Thymus (tissue), 14 donors: ENCODE measurements around the gene CSMD2. TPM values are rescaled to one million over a fixed set of nuclear protein-coding genes. Genes with fewer than 3 reads are reported as not detected.

Experiments
- DNase-seq, 9 donors: peaks; one replicate each; pipeline ENCODE4 v3.0.0-alpha.2; 2013; ENCODE audit warnings: low spot score in 9 of 9, low read depth in 6 of 9, missing footprints in 1 of 9
- H3K27ac ChIP-seq, 2 donors: one replicate each; pipeline ENCODE4 v1.5.1; 2013; ENCODE audit warnings: control low read depth in 1 of 2, low read depth in 1 of 2, low read length in 1 of 2, mild to moderate bottlenecking in 1 of 2, moderate library complexity in 1 of 2
- H3K27me3 ChIP-seq, 2 donors: one replicate each; pipeline ENCODE4 v1.5.1; 2013; ENCODE audit warnings: low read length in 1 of 2; ENCODE audit not compliant: control insufficient read depth in 2 of 2, insufficient read depth in 1 of 2
- H3K36me3 ChIP-seq, 2 donors: one replicate each; pipeline ENCODE4 v1.5.1; 2013; ENCODE audit warnings: low read length in 1 of 2, mild to moderate bottlenecking in 1 of 2, moderate library complexity in 1 of 2; ENCODE audit not compliant: control insufficient read depth in 2 of 2, insufficient read depth in 2 of 2
- H3K4me1 ChIP-seq, 2 donors: one replicate each; pipeline ENCODE4 v1.5.1; 2013; ENCODE audit warnings: low read length in 2 of 2; ENCODE audit not compliant: control insufficient read depth in 2 of 2, insufficient read depth in 2 of 2
- H3K4me3 ChIP-seq, 2 donors: one replicate each; pipeline ENCODE4 v1.5.1; 2013; ENCODE audit warnings: low read length in 2 of 2, control low read depth in 1 of 2, mild to moderate bottlenecking in 1 of 2
- H3K9me3 ChIP-seq, 2 donors: one replicate each; pipeline ENCODE4 v1.5.1; 2013; ENCODE audit warnings: low read length in 1 of 2, mild to moderate bottlenecking in 1 of 2; ENCODE audit not compliant: control insufficient read depth in 2 of 2, insufficient read depth in 1 of 2
- WGBS: extraction: QIAGEN DNeasy Blood & Tissue Kit; methylation state at CpG from one replicate; pipeline ENCODE4 v1.1.7; 2013; 5-methylcytosine and 5-hydroxymethylcytosine counted together
- long read RNA-seq, 10 donors: transcript quantifications; one replicate each; lab custom pipeline, GENCODE V29; 2026
- polyA plus RNA-seq: library from polyadenylated mRNA; stranded (reverse); fragments of 200-250 nt; gene quantifications from one replicate; pipeline ENCODE4 v1.2.3, GENCODE V29; 2013
- total RNA-seq: library from RNA; stranded (reverse); fragments of 120-200 nt; gene quantifications from one replicate; pipeline ENCODE4 v1.2.4, GENCODE V29; 2013
- donor health status: healthy.

The CSMD2 gene
- 0.14 TPM for total RNA-seq
- polyA plus RNA-seq, result 0.14 TPM
- long read RNA-seq, donor 1, result 0 reads
- long read RNA-seq, donor 2, result 0 reads
- long read RNA-seq, donor 3, result 0 reads
- long read RNA-seq, donor 4, result 0 reads
- long read RNA-seq, donor 5, result 0 reads
- long read RNA-seq, donor 6, result 0 reads
- long read RNA-seq, donor 7, result 0 reads
- long read RNA-seq, donor 8, result 0 reads
- long read RNA-seq, donor 9, result 0 reads
- long read RNA-seq, donor 10, result 0 reads

GRCh38 chr1:34164771-34165391, at the start of gene CSMD2:
Gene CSMD2, minus strand, starts transcription at chr1:34165230. Its CDS starts 133 bp downstream, at chr1:34165097.
- peaks cover 60 to 89% of the 10 kb centered on the region in 2 donors for H3K27me3 ChIP-seq
- no peak within 1 kb of the TSS for H3K4me3 ChIP-seq
- 2% methylated on average over 78 of the region's 78 CpGs for WGBS
- no peak within 1 kb of the TSS for H3K27ac ChIP-seq
- no peak for DNase-seq
- no peaks in the 10 kb centered on the region for H3K9me3 ChIP-seq
- no peaks in the 10 kb centered on the region for H3K36me3 ChIP-seq
- H3K4me1 ChIP-seq, result no peaks in the 10 kb centered on the region

GRCh38 chr1:34213956-34214355, 48.9 kb upstream of the CSMD2 start:
- Histone ChIP-seq H3K27me3 (no peaks in the 10 kb centered on the region), H3K36me3 (no peaks in the 10 kb centered on the region), H3K4me3 (no peak overlapping the region), H3K27ac (no peak overlapping the region), H3K9me3 (no peaks in the 10 kb centered on the region), H3K4me1 (no peaks in the 10 kb centered on the region)
- 56% methylated on average over 3 of the region's 3 CpGs for WGBS
- no peak for DNase-seq

GRCh38 chr1:34212673-34213072, 47.6 kb upstream of the CSMD2 start:
- H3K4me1 ChIP-seq, result no peaks in the 10 kb centered on the region
- no peaks in the 10 kb centered on the region for H3K36me3 ChIP-seq
- no peak overlapping the region for H3K4me3 ChIP-seq
- H3K27me3 ChIP-seq, result no peaks in the 10 kb centered on the region
- H3K27ac ChIP-seq, result no peak overlapping the region
- H3K9me3 ChIP-seq, result no peaks in the 10 kb centered on the region
- no peak for DNase-seq
- 86% methylated on average over 4 of the region's 4 CpGs for WGBS

GRCh38 chr1:34199927-34200326, 34.9 kb upstream of the CSMD2 start:
- Histone ChIP-seq H3K27me3 (no peaks in the 10 kb centered on the region), H3K27ac (no peak overlapping the region), H3K9me3 (no peaks in the 10 kb centered on the region), H3K36me3 (no peaks in the 10 kb centered on the region), H3K4me3 (no peak overlapping the region), H3K4me1 (no peaks in the 10 kb centered on the region)
- DNase-seq, result no peak
- 93% methylated on average over 1 of the region's 1 CpG for WGBS

- Histone ChIP-seq H3K9me3 (no peaks in the 10 kb centered on the region), H3K36me3 (no peaks in the 10 kb centered on the region), H3K4me3 (no peak overlapping the region), H3K4me1 (no peaks in the 10 kb centered on the region), H3K27me3 (peaks cover 0 to 3% of the 10 kb centered on the region in 2 donors), H3K27ac (no peak overlapping the region)
- WGBS, result 67% methylated on average over 3 of the region's 3 CpGs
- DNase-seq, result no peak
These were observed 27.6 kb upstream of the CSMD2 start for GRCh38 chr1:34192621-34193020.

- H3K4me3 ChIP-seq, result no peak overlapping the region
- no peaks in the 10 kb centered on the region for H3K4me1 ChIP-seq
- 70% methylated on average over 2 of the region's 2 CpGs for WGBS
- no peaks in the 10 kb centered on the region for H3K36me3 ChIP-seq
- H3K27ac ChIP-seq, result no peak overlapping the region
- H3K27me3 ChIP-seq, result peaks cover 0 to 3% of the 10 kb centered on the region in 2 donors
- no peaks in the 10 kb centered on the region for H3K9me3 ChIP-seq
- no peak for DNase-seq
These were observed 25.7 kb upstream of the CSMD2 start for GRCh38 chr1:34190692-34191091.

- no peak for DNase-seq
- no peaks in the 10 kb centered on the region for H3K9me3 ChIP-seq
- no peak overlapping the region for H3K4me3 ChIP-seq
- no peaks in the 10 kb centered on the region for H3K36me3 ChIP-seq
- no peak overlapping the region for H3K27ac ChIP-seq
- peaks cover 0 to 3% of the 10 kb centered on the region in 2 donors for H3K27me3 ChIP-seq
- 48% methylated on average over 4 of the region's 4 CpGs for WGBS
- no peaks in the 10 kb centered on the region for H3K4me1 ChIP-seq
These were observed 24.0 kb upstream of the CSMD2 start for GRCh38 chr1:34188985-34189384.

- Histone ChIP-seq H3K9me3 (no peaks in the 10 kb centered on the region), H3K4me1 (no peaks in the 10 kb centered on the region), H3K4me3 (no peak overlapping the region), H3K27ac (no peak overlapping the region), H3K36me3 (no peaks in the 10 kb centered on the region), H3K27me3 (peaks cover 0 to 3% of the 10 kb centered on the region in 2 donors)
- no peak for DNase-seq
- 14% methylated on average over 8 of the region's 8 CpGs for WGBS
These were observed 23.4 kb upstream of the CSMD2 start for GRCh38 chr1:34188418-34188817.

- Histone ChIP-seq H3K4me3 (no peak overlapping the region), H3K4me1 (no peaks in the 10 kb centered on the region), H3K27ac (no peak overlapping the region), H3K27me3 (peaks cover 0 to 3% of the 10 kb centered on the region in 2 donors), H3K9me3 (no peaks in the 10 kb centered on the region), H3K36me3 (no peaks in the 10 kb centered on the region)
- DNase-seq, result no peak
- 81% methylated on average over 12 of the region's 12 CpGs for WGBS
These were observed 21.9 kb upstream of the CSMD2 start for GRCh38 chr1:34186741-34187494.
